ENCODE data around the gene PPP1R11.

DNA sequence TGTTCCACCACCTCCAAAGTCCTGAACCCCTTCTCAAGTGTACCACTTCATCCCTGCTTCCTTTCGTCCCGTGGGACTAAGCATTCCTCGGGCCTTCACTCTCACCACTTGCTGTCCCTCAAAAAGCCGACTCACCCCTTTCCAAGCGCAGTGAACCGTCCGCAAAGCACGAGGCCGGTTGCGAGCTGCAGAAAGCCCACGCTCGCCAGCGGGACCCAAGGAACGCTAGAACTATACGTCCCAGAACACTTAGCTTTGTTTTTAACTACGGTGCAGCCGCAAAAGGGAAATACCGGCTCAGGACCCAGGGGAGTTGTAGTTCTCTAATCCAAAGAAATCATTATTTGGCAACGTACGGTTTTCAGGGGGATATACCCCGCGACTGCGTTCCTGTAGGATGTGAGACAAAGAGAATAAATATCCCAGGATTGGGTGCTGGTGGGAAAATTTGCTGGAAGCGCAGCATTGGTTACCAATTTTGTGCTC lies 6.3 kb upstream of the PPP1R11 start:
- no peak for TF ChIP-seq SIN3A (IDR thresholded peaks at IDR 0.05; ENCODE audit: borderline replicate concordance, low read depth, low read length)
- TF ChIP-seq ZNF510 (CRISPR knock-in tag; IDR thresholded peaks at IDR 0.05; ENCODE audit: low read depth) = 0 out of 2 replicates have a peak, but pooled peaks have one; percentile 25
- TF ChIP-seq JUN (CRISPR knock-in tag; IDR thresholded peaks at IDR 0.05) = 0 out of 2 replicates have a peak, but pooled peaks have one; percentile 18
- TF ChIP-seq POLR2G (IDR thresholded peaks at IDR 0.05; ENCODE audit: low read depth, low read length) = no peak
- no peak for TF ChIP-seq EP300 (IDR thresholded peaks at IDR 0.05; ENCODE audit: low read depth in 2 of 2, low read length in 2 of 2)
- TF ChIP-seq EP300 (CRISPR knock-in tag; IDR thresholded peaks at IDR 0.05; ENCODE audit: borderline replicate concordance) = no peak
- TF ChIP-seq, protein P1, sequence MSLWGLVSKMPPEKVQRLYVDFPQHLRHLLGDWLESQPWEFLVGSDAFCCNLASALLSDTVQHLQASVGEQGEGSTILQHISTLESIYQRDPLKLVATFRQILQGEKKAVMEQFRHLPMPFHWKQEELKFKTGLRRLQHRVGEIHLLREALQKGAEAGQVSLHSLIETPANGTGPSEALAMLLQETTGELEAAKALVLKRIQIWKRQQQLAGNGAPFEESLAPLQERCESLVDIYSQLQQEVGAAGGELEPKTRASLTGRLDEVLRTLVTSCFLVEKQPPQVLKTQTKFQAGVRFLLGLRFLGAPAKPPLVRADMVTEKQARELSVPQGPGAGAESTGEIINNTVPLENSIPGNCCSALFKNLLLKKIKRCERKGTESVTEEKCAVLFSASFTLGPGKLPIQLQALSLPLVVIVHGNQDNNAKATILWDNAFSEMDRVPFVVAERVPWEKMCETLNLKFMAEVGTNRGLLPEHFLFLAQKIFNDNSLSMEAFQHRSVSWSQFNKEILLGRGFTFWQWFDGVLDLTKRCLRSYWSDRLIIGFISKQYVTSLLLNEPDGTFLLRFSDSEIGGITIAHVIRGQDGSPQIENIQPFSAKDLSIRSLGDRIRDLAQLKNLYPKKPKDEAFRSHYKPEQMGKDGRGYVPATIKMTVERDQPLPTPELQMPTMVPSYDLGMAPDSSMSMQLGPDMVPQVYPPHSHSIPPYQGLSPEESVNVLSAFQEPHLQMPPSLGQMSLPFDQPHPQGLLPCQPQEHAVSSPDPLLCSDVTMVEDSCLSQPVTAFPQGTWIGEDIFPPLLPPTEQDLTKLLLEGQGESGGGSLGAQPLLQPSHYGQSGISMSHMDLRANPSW (CRISPR knock-in tag; IDR thresholded peaks at IDR 0.05; ENCODE audit: borderline replicate concordance) = no peak
- TF ChIP-seq ZNF121 (CRISPR knock-in tag; IDR thresholded peaks at IDR 0.05) = no peak
- TF ChIP-seq, protein P2, sequence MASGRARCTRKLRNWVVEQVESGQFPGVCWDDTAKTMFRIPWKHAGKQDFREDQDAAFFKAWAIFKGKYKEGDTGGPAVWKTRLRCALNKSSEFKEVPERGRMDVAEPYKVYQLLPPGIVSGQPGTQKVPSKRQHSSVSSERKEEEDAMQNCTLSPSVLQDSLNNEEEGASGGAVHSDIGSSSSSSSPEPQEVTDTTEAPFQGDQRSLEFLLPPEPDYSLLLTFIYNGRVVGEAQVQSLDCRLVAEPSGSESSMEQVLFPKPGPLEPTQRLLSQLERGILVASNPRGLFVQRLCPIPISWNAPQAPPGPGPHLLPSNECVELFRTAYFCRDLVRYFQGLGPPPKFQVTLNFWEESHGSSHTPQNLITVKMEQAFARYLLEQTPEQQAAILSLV (CRISPR knock-in tag; IDR thresholded peaks at IDR 0.05; ENCODE audit: borderline replicate concordance) = no peak
- no peak for TF ChIP-seq CEBPB (IDR thresholded peaks at IDR 0.05; ENCODE audit: borderline replicate concordance, low read depth, low read length)
- no peak for TF ChIP-seq NR2F2 (IDR thresholded peaks at IDR 0.05; ENCODE audit: borderline replicate concordance, low read depth)
- no peak for TF ChIP-seq POLR2AphosphoS5 (IDR thresholded peaks at IDR 0.05; ENCODE audit: low read depth, low read length)
- TF ChIP-seq, protein P3, sequence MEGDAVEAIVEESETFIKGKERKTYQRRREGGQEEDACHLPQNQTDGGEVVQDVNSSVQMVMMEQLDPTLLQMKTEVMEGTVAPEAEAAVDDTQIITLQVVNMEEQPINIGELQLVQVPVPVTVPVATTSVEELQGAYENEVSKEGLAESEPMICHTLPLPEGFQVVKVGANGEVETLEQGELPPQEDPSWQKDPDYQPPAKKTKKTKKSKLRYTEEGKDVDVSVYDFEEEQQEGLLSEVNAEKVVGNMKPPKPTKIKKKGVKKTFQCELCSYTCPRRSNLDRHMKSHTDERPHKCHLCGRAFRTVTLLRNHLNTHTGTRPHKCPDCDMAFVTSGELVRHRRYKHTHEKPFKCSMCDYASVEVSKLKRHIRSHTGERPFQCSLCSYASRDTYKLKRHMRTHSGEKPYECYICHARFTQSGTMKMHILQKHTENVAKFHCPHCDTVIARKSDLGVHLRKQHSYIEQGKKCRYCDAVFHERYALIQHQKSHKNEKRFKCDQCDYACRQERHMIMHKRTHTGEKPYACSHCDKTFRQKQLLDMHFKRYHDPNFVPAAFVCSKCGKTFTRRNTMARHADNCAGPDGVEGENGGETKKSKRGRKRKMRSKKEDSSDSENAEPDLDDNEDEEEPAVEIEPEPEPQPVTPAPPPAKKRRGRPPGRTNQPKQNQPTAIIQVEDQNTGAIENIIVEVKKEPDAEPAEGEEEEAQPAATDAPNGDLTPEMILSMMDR (CRISPR knock-in tag; IDR thresholded peaks at IDR 0.05) = no peak
- TF ChIP-seq, protein P4, sequence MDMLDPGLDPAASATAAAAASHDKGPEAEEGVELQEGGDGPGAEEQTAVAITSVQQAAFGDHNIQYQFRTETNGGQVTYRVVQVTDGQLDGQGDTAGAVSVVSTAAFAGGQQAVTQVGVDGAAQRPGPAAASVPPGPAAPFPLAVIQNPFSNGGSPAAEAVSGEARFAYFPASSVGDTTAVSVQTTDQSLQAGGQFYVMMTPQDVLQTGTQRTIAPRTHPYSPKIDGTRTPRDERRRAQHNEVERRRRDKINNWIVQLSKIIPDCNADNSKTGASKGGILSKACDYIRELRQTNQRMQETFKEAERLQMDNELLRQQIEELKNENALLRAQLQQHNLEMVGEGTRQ (IDR thresholded peaks at IDR 0.05; ENCODE audit: low read depth, low read length) = no peak
- TF ChIP-seq, protein P4 (CRISPR knock-in tag; IDR thresholded peaks at IDR 0.05; ENCODE audit: borderline replicate concordance) = no peak
